GM19193 (cell line): Measurements from ENCODE around the gene LIMS2.

ENCODE experiments used
- POLR2A ChIP-seq: IDR thresholded peaks from 4 replicates; pipeline ENCODE4 v1.6.1; 2011; ENCODE audit not compliant: insufficient read depth, insufficient read length; ENCODE audit errors: extremely low read depth

The LIMS2 gene

DNA sequence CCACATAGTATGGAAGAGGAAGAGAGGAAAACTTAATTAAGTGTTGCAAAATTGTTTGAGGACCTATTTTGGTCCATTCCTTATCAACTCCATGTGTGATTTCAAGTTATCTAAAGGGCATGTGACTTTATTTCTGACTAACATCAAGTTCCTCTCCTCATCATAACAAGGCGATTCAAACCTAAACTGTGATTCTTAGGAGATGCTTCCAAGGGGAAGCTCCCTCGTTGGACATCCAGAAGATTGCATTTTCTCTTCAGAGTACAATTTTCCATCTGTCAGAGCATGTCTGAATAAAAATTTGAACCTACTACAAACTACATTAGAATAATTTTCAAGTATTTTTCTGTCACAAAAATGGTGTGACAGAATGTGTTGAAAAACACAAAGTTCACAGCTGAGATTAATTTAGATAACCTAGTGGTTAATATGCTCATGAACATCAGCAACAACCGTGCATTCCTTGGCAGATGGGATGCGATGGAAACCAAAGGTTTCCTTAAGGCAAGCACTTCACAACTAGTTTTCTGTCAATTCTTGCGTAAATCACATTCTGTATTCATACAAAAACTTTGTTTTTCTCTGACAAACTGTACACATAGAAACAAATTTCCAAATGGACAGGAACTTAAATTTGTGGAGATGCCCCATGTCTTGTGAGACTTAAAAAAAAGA is 30.2 kb upstream of the LIMS2 start:
- no peak for TF ChIP-seq POLR2A

GRCh38 chr2:127704641-127705390 is 29.5 kb upstream of the LIMS2 start:
- no peak for TF ChIP-seq POLR2A

GRCh38 chr2:127703282-127703681 is 28.0 kb upstream of the LIMS2 start:
- no peak for TF ChIP-seq POLR2A

- TF ChIP-seq POLR2A = no peak
Observed at GRCh38 chr2:127702395-127703009, 27.2 kb upstream of the LIMS2 start.

- peak; percentile 7 for TF ChIP-seq POLR2A
Observed at GRCh38 chr2:127701651-127702394, 26.5 kb upstream of the LIMS2 start.

GRCh38 chr2:127701193-127701650 is 25.9 kb upstream of the LIMS2 start, which contains the start of gene SFT2D3:
Gene SFT2D3, plus strand, starts transcription at chr2:127701497. Its CDS starts 32 bp downstream, at chr2:127701529.
- TF ChIP-seq POLR2A = peak; percentile 99

DNA sequence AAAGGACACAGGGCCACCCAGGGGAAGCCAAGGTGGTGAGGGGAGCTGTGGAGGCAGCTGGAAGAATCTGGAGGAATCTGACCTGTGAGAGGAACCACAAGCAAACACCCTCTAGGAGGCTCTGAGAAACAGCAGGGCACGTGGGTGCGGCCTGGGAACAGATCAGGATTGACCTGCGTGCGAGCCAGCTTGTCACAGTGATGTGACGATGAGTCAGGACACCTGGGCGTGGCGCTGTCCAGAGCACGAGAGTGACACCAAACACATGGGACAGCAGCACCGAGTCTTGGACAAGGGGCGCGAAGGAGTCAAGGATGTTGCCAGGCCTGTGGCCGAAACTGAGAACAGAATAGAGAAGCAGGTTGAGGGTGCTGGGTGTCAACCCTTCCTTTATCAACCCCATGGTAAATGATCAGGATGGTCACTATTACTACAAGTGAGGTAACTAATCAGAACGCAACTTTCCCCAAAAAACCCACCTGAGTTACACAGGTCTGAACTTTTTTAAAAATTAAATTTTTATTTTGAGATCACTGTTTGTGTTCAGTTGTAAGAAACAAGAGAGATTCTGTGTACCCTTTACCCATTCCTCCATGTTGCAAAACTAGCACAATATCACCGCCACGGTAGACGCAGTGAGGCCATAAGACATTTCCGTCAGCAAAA is 25.3 kb upstream of the LIMS2 start:
- TF ChIP-seq POLR2A = no peak

GRCh38 chr2:127698553-127699355 is 23.4 kb upstream of the LIMS2 start:
- no peak for TF ChIP-seq POLR2A

- no peak for TF ChIP-seq POLR2A
Observed at GRCh38 chr2:127697482-127698180, 22.3 kb upstream of the LIMS2 start.

DNA sequence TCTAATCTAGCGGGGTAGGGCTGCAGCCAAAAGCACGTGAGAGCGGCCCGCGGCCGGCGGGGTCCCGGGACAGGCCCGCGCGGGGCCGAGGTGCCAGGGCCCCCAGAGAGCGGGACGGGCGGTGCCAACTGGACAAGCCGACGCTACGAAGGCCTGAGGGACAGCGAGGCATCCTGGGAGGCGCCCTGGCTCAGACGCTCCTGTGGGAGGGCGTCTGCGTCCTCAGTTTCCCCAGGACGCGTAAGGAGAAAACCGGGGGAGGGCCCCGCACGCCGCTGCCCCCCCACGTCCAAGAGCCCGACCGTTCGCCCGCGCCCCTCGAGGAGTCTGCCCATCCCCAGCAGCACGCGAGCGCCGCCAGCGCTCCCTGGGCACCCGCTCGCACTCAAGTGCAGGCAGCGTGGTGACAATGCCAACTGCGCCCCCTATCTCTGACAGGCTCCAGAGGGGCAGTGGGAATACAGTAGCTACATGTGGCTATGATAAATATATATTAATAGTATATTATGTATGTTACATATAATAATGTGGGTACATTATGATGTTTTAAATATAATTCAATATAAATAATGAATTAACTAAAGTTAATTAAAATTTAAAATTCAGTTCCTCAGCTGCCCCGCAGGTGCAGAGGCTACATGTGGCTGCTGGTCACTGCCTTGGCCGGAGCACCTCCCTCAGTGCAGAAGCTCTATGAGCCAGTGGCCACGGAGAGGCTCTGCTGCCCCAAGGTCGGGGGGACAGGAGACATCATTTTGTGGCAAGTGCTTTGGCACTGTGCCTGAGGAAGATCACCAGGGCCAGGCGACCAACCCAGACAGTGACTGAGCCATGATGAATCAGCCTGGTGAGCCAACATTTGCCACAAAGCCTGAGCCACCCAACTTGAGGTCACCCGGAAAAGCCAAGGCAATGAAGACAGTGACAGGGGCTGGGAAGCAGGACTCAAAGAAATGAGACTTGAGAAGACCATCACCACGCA is 20.5 kb upstream of the LIMS2 start:
- TF ChIP-seq POLR2A = no peak

DNA sequence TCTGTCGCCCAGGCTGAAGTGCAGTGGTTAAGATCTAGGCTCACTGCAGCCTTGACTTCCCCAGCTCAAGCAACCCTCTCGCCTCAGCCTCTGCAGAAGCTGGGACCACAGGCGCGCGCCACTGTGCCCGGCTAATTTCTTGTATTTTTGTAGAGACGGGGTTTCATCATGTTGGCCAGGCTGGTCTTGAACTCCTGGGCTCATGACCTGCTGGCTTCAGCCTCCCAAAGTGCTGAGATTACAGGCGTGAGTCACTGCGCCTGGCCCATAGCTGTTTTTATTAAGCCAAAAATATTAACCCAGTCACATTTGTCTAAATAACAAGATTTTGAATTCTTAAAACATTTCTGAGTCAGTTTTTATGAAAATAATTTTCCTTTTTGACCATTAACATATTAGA is 19.7 kb upstream of the LIMS2 start:
- no peak for TF ChIP-seq POLR2A

GRCh38 chr2:127690696-127691095 is 15.4 kb upstream of the LIMS2 start:
- no peak for TF ChIP-seq POLR2A
